ENCODE results near the gene GOLGB1. TPM values are rescaled to one million over a fixed set of nuclear protein-coding genes. Genes with fewer than 3 reads are reported as not detected.
"Not testable (repeated sequence)": the region's sequence is repeated elsewhere in the genome, so short reads cannot be mapped to it uniquely, and the experiment has no call there.

GOLGB1 gene
- total RNA-seq, 1 donor from 2014 or later: 44.7 TPM

- peak overlapping the region; percentile 37 for H3K27ac Mint-ChIP-seq
- peaks cover 80% of the 10 kb centered on the region for H3K36me3 Mint-ChIP-seq (ENCODE audit: low read depth)
- POLR2A ChIA-PET: interaction anchor here (0.6 kb wide), 1 partner anchor 240 kb away, joined by 4 read pairs; no protein-coding TSS in a partner anchor
- no peaks in the 10 kb centered on the region for H3K27me3 Mint-ChIP-seq
- H3K4me3 Mint-ChIP-seq: no peak overlapping the region
- intact Hi-C loops (cut with micrococcal nuclease): no loop called here
- CTCF ChIA-PET: no interaction called here
- TF ChIP-seq, protein P1, sequence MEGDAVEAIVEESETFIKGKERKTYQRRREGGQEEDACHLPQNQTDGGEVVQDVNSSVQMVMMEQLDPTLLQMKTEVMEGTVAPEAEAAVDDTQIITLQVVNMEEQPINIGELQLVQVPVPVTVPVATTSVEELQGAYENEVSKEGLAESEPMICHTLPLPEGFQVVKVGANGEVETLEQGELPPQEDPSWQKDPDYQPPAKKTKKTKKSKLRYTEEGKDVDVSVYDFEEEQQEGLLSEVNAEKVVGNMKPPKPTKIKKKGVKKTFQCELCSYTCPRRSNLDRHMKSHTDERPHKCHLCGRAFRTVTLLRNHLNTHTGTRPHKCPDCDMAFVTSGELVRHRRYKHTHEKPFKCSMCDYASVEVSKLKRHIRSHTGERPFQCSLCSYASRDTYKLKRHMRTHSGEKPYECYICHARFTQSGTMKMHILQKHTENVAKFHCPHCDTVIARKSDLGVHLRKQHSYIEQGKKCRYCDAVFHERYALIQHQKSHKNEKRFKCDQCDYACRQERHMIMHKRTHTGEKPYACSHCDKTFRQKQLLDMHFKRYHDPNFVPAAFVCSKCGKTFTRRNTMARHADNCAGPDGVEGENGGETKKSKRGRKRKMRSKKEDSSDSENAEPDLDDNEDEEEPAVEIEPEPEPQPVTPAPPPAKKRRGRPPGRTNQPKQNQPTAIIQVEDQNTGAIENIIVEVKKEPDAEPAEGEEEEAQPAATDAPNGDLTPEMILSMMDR (IDR thresholded peaks at IDR 0.05): no peak
- DNase-seq: no peak
- no peaks in the 10 kb centered on the region for H3K9me3 Mint-ChIP-seq
- peaks cover 14% of the 10 kb centered on the region for H3K4me1 Mint-ChIP-seq
- no peak for ATAC-seq (ENCODE audit: low read depth)
Observed at GRCh38 chr3:121786485-121786884, 36.9 kb upstream of the GOLGB1 start.

DNA sequence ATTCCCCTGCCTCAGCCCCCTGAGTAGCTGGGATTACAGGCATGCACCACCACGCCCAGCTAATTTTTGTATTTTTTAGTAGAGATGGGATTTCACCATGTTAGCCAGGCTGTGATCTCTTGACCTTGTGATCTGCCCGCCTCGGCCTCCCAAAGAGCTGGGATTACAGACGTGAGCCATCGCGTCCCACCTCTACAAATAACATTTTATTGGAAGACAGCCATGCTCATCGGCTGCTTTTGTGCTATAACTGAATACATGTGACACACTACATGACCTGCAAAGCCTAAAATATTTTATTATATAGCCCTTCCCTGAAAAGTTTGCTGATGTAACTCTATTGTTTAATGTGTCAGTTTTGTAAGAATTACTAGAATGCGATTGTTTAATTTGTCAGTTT is 33.2 kb upstream of the GOLGB1 start:
- H3K27ac Mint-ChIP-seq; DNase-seq; POLR2A ChIA-PET; H3K4me1 Mint-ChIP-seq; H3K9me3 Mint-ChIP-seq; H3K27me3 Mint-ChIP-seq; intact Hi-C loops (cut with micrococcal nuclease); ATAC-seq (ENCODE audit: low read depth); H3K4me3 Mint-ChIP-seq: not testable (repeated sequence)
- H3K36me3 Mint-ChIP-seq (ENCODE audit: low read depth): peaks cover 88% of the 10 kb centered on the region
- CTCF ChIA-PET: interaction anchor here (1.5 kb wide), 1 partner anchor 9 kb away, joined by 3 read pairs; no protein-coding TSS in a partner anchor

GRCh38 chr3:121781611-121782010 is 32.1 kb upstream of the GOLGB1 start:
- intact Hi-C loops (cut with micrococcal nuclease): no loop called here
- peaks cover 6% of the 10 kb centered on the region for H3K4me1 Mint-ChIP-seq
- H3K27ac Mint-ChIP-seq: no peak overlapping the region
- peaks cover 87% of the 10 kb centered on the region for H3K36me3 Mint-ChIP-seq (ENCODE audit: low read depth)
- no peaks in the 10 kb centered on the region for H3K9me3 Mint-ChIP-seq
- TF ChIP-seq, protein P1 (IDR thresholded peaks at IDR 0.05): no peak
- no peak overlapping the region for H3K4me3 Mint-ChIP-seq
- POLR2A ChIA-PET: no interaction called here
- DNase-seq (no peak), ATAC-seq (ENCODE audit: low read depth) (no peak)
- H3K27me3 Mint-ChIP-seq: no peaks in the 10 kb centered on the region
- CTCF ChIA-PET: no interaction called here

DNA sequence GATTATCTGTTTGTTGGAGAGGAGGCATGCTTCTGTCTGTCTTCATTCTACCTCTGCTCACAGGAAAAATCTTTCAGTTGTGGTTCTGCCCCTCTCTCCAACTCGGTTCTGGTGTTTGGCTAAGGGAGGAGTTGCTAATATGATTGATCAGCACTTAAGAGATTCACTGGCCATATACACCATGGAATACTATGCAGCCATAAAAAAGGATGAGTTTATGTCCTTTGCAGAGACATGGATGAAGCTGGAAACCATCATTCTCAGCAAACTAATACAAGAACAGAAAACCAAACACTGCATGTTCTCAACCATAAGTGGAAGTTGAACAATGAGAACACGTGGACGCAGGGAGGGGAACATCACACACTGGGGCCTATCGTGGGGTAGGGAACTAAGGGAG is 25.6 kb upstream of the GOLGB1 start:
- POLR2A ChIA-PET; intact Hi-C loops (cut with micrococcal nuclease); H3K27ac Mint-ChIP-seq; H3K4me3 Mint-ChIP-seq; H3K4me1 Mint-ChIP-seq; H3K27me3 Mint-ChIP-seq; ATAC-seq (ENCODE audit: low read depth); CTCF ChIA-PET; H3K9me3 Mint-ChIP-seq; DNase-seq: not testable (repeated sequence)
- peaks cover 84% of the 10 kb centered on the region for H3K36me3 Mint-ChIP-seq (ENCODE audit: low read depth)

- ChIA-PET POLR2A (no interaction called here), CTCF (no interaction called here)
- Mint-ChIP-seq H3K36me3 (ENCODE audit: low read depth) (peaks cover 41% of the 10 kb centered on the region), H3K4me3 (no peak overlapping the region), H3K27ac (no peak overlapping the region), H3K9me3 (peaks cover under 1% of the 10 kb centered on the region), H3K27me3 (no peaks in the 10 kb centered on the region), H3K4me1 (peaks cover 5% of the 10 kb centered on the region)
- ATAC-seq (ENCODE audit: low read depth): no peak
- TF ChIP-seq, protein P1 (IDR thresholded peaks at IDR 0.05): no peak
- intact Hi-C loops (cut with micrococcal nuclease): no loop called here
- no peak for DNase-seq
Observed at GRCh38 chr3:121769246-121769645, 19.7 kb upstream of the GOLGB1 start.

DNA sequence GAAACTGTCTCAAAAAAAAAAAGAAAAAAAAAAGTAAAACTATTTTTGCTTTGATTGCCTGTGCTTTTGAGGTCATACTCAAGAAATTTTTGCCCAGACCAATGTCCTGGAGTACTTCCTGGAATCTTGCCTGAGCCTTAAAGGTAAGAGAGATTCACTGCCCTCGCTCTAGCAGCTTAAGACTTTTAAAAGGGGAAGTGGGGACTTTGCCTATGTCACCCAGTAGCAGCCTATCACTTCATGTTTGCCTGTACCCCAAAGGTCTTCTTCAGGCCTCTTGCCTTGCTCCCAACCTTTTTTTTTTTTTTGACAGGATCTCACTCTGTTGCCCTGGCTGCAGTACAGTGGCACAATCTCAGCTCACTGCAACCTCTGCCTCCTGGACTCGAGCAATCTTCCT is 18.9 kb upstream of the GOLGB1 start:
- Mint-ChIP-seq H3K36me3 (ENCODE audit: low read depth) (peaks cover 33% of the 10 kb centered on the region), H3K27me3 (no peaks in the 10 kb centered on the region), H3K4me1 (peaks cover 5% of the 10 kb centered on the region), H3K27ac (peak overlapping the region; percentile 46), H3K4me3 (no peak overlapping the region), H3K9me3 (no peaks in the 10 kb centered on the region)
- TF ChIP-seq, protein P1 (IDR thresholded peaks at IDR 0.05): no peak
- DNase-seq: no peak
- intact Hi-C loops (cut with micrococcal nuclease): no loop called here
- peak; percentile 82 for ATAC-seq (ENCODE audit: low read depth)
- ChIA-PET POLR2A (interaction anchor here (1.3 kb wide), 1 partner anchor 19 kb away, joined by 9 read pairs; the partner anchor contains the start of gene GOLGB1), CTCF (no interaction called here)

All from activated B cell treated with CpG ODN at 0.5 μM for 24 hours (primary cell).